Muscle layer of duodenum (tissue), 2 donors: ENCODE measurements around the gene AURKA.
"Not testable (repeated sequence)": the region's sequence is repeated elsewhere in the genome, so short reads cannot be mapped to it uniquely, and the experiment has no call there.

ENCODE experiments used
- H3K27ac ChIP-seq: one replicate; pipeline ENCODE4 v1.7.0; 2013; ENCODE audit warnings: mild to moderate bottlenecking, low read length
- H3K27me3 ChIP-seq: one replicate; pipeline ENCODE4 v1.7.0; 2013; ENCODE audit warnings: low read depth, mild to moderate bottlenecking, control low read depth, low read length
- H3K36me3 ChIP-seq, 2 donors: one replicate each; pipeline ENCODE4 v1.7.0; 2013; ENCODE audit warnings: low read length in 2 of 2, control low read depth in 1 of 2, mild to moderate bottlenecking in 1 of 2; ENCODE audit not compliant: insufficient read depth in 2 of 2, control insufficient read depth in 1 of 2
- H3K4me1 ChIP-seq, 2 donors: one replicate each; pipeline ENCODE4 v1.7.0; 2013; ENCODE audit warnings: low read length in 2 of 2, mild to moderate bottlenecking in 2 of 2, control low read depth in 1 of 2, moderate library complexity in 1 of 2; ENCODE audit not compliant: insufficient read depth in 2 of 2, control insufficient read depth in 1 of 2
- H3K4me3 ChIP-seq, 2 donors: one replicate each; pipeline ENCODE4 v1.7.0; 2013; ENCODE audit warnings: low read length in 2 of 2, low read depth in 1 of 2, mild to moderate bottlenecking in 1 of 2
- H3K9me3 ChIP-seq, 2 donors: one replicate each; pipeline ENCODE4 v1.7.0; 2013; ENCODE audit warnings: low read length in 2 of 2, control low read depth in 1 of 2, mild to moderate bottlenecking in 1 of 2; ENCODE audit not compliant: control insufficient read depth in 1 of 2
- donor health status: healthy.

AURKA gene

GRCh38 chr20:56358070-56358469, 33.9 kb downstream of the AURKA start:
- Histone ChIP-seq H3K4me3 (peak overlapping the region; percentile 50 to 91), H3K4me1 (peaks cover 12 to 21% of the 10 kb centered on the region in 2 donors), H3K27ac (no peak overlapping the region), H3K27me3 (no peaks in the 10 kb centered on the region), H3K9me3 (no peaks in the 10 kb centered on the region), H3K36me3 (peaks cover 3% of the 10 kb centered on the region in 2 donors)

DNA sequence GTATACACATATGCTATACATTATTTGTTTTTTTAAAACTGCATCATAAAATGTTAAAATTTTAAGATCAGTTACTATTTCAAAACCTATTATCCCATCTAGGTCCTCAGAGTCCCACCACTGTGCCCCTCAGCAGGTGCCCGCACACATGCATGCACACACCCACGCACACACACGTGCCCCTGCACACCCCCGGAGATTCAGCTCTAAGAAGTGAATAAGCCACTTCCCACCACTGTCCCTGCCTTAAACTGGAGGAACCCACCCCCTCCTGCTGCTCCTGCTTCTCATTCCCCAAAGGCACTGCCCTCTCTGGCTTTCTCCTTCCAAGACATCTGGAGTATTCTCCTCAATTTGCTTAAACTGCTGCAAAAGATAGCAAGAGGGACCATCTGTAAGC, 38.7 kb downstream of the AURKA start:
- Histone ChIP-seq H3K27ac (no peak overlapping the region), H3K36me3 (no peaks in the 10 kb centered on the region), H3K4me1 (no peaks in the 10 kb centered on the region)

DNA sequence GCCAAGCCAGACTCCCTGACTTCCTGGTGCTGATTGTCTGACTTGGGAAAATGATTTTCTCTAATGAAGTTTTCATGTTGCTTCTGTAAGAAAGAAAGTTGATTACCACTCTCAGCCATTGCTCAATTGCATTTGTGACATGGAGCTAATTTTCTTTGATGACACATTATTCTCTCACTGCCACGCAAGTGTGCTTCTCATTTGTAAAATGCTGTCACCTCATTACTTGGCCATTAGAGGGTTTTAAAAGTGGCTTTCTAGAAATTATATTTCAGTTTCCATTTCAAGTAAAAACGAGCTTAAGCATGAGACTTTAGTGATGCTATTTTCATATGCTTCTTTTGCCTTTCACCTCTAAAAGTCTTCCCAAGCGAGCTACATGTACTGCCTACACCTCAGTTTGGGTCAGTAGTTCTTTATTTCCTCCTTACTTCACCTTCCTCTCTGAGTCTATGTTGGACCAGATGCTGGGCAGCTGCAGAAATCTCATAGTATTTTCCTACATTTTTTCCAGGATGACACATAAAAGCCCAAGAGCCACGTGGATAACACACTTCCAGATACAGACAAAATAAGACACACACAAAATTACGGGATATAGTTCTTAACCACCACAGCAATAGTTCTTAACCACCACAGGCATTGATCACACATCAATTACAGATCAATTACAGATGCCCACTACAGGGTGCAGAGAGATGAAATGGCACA, 39.5 kb downstream of the AURKA start:
- Histone ChIP-seq H3K36me3 (no peaks in the 10 kb centered on the region), H3K4me3 (no peak overlapping the region), H3K27ac (no peak overlapping the region), H3K9me3 (no peaks in the 10 kb centered on the region), H3K4me1 (no peaks in the 10 kb centered on the region), H3K27me3 (no peaks in the 10 kb centered on the region)

More for the DNA sequence above, 38.7 kb downstream of the AURKA start:
- H3K27me3 ChIP-seq: no peaks in the 10 kb centered on the region
- H3K4me3 ChIP-seq: no peak overlapping the region
- H3K9me3 ChIP-seq: no peaks in the 10 kb centered on the region

GRCh38 chr20:56350842-56351241, 41.2 kb downstream of the AURKA start:
- Histone ChIP-seq H3K9me3 (no peaks in the 10 kb centered on the region), H3K4me1 (no peaks in the 10 kb centered on the region), H3K36me3 (no peaks in the 10 kb centered on the region), H3K27me3 (no peaks in the 10 kb centered on the region), H3K27ac (no peak overlapping the region), H3K4me3 (no peak overlapping the region)

GRCh38 chr20:56348746-56349145, 43.3 kb downstream of the AURKA start:
- peaks cover 0 to 6% of the 10 kb centered on the region in 2 donors for H3K4me1 ChIP-seq
- H3K9me3 ChIP-seq: no peaks in the 10 kb centered on the region
- no peaks in the 10 kb centered on the region for H3K27me3 ChIP-seq
- no peak overlapping the region for H3K4me3 ChIP-seq
- no peaks in the 10 kb centered on the region for H3K36me3 ChIP-seq
- no peak overlapping the region for H3K27ac ChIP-seq

DNA sequence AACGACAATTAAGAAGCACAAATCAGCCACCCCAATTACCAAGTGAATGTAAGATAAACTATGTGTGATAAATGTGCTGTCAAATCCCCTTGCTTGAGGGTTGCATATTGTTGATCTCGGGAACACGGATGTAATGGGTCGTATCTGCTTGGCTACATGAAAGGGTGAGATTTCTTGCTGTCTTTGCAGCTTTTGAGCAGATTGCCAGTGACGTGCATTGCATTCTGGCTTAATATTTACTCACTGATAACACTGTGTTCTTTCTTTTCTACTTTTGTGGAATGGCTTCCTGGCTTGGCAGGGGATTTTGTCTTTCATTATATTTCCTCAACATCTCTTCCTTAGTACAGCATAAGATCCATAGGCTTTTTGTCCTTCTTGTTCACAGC, 43.7 kb downstream of the AURKA start:
- no peak overlapping the region for H3K27ac ChIP-seq
- no peaks in the 10 kb centered on the region for H3K9me3 ChIP-seq
- peak overlapping the region in 1 of 2 donors; percentile 26 for H3K4me3 ChIP-seq
- no peaks in the 10 kb centered on the region for H3K27me3 ChIP-seq
- H3K4me1 ChIP-seq: peaks cover 0 to 10% of the 10 kb centered on the region in 2 donors
- H3K36me3 ChIP-seq: no peaks in the 10 kb centered on the region

DNA sequence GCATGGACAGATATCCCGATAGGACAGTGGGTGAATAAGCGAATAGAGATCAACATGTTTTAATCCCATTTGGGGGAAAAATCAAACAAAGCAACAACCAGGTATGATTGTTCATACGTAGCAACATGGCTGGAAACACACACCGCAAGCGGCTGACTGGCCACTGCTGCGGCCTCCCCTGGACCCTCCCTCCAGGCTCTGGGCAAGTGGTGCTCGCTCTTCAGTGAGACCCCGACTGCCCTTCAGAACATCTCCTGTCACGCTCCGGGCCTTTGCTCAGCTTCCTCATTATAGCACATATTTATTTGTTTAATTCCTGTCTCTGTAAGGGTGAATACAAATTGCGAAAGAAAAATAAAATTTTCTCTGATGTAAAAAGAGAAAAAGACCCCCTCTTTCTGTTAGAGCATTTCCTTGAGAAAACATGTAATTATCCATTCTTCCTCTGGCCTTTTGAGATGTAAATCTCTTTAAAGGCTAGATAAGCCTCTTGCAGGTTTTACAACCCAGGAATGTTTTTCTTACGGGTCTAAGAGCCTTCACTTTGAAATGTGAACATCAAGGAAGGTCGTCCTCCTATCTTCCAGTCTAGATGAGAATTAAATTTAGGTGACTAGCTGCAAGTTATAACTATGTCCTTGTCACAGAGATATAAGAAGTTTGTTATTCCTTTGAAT, 44.2 kb downstream of the AURKA start:
- Histone ChIP-seq H3K27ac (no peak overlapping the region), H3K4me3 (no peak overlapping the region), H3K27me3 (no peaks in the 10 kb centered on the region)

GRCh38 chr20:56345911-56346310, 46.1 kb downstream of the AURKA start:
- Histone ChIP-seq H3K36me3 (no peaks in the 10 kb centered on the region), H3K4me1 (peaks cover 0 to 10% of the 10 kb centered on the region in 2 donors), H3K27ac (no peak overlapping the region), H3K4me3 (no peak overlapping the region), H3K9me3 (no peaks in the 10 kb centered on the region), H3K27me3 (no peaks in the 10 kb centered on the region)

More for the DNA sequence above, 44.2 kb downstream of the AURKA start:
- Histone ChIP-seq H3K36me3 (no peaks in the 10 kb centered on the region), H3K4me1 (peaks cover 0 to 10% of the 10 kb centered on the region in 2 donors), H3K9me3 (no peaks in the 10 kb centered on the region)

DNA sequence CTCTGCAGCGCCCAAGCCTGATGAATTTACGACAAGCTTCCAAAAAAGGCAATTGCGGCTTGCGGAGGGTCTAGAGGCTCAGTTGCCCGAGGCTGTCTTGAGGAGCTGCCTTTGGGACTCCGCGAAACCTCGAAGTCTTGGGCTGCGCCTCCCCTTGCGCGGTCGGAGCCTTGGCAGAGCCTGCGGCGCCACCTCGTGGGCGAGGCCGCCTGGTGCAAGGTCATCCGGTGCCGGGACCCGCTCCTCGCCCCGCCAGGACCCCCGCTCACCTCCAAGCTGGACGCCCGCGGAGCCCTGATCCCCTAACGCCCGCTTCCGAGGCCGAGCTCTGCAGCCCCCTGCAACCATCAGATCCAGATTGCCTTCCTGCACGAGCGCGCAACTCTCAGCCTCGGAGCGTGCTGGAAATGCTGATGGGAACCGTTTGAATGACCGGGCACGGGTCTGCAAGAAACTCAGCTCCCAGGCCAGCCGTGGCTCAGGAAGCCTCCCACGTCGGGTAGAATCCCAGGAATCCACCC, 48.1 kb downstream of the AURKA start:
- Histone ChIP-seq H3K36me3 (no peaks in the 10 kb centered on the region), H3K27me3 (no peaks in the 10 kb centered on the region), H3K4me1 (peaks cover 0 to 10% of the 10 kb centered on the region in 2 donors), H3K9me3 (no peaks in the 10 kb centered on the region), H3K27ac (no peak overlapping the region), H3K4me3 (peak overlapping the region in 1 of 2 donors; percentile 23)

DNA sequence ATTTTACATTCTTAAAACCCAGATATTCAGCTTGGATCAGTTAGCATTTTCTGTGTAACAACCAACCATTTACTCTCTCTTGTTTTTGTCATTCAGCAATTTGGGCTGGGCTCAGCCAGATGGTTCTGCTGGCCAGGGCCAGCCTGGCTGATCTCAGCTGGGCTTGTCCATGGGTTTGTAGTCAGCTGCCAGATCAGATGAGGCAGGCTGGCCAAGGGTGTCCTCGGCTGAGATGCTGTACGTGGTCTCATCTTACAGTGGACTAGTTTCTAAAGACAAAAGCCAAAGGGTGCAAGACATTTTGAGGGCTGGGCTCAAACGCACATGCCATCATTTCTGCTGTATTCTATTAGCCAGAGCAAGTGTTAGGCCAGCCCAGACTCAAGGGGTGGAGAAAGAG, 49.2 kb downstream of the AURKA start:
- Histone ChIP-seq H3K4me1 (peaks cover 0 to 10% of the 10 kb centered on the region in 2 donors), H3K36me3 (no peaks in the 10 kb centered on the region), H3K27ac (no peak overlapping the region), H3K9me3 (no peaks in the 10 kb centered on the region), H3K4me3 (no peak overlapping the region), H3K27me3 (no peaks in the 10 kb centered on the region)

DNA sequence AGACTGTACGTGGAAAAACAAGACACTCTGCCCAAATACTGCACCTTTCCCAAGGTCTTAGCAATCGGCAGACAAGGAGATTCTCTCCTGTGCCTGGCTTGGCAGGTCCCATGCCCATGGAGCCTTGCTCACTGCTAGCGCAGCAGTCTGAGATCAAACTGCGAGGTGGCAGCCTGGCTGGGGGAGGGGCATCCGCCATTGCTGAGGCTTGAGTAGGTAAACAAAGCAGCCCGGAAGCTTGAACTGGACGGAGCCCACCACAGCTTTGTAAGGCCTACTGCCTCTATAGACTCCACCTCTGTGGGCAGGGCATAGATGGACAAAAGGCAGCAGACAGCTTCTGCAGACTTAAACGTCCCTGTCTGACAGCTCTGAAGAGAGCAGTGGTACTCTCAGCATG, 55.3 kb downstream of the AURKA start:
- not testable (repeated sequence) for H3K27me3 ChIP-seq, H3K4me3 ChIP-seq, H3K4me1 ChIP-seq, H3K27ac ChIP-seq, H3K36me3 ChIP-seq, H3K9me3 ChIP-seq
